ENCODE measurements around the gene SORBS2.

GRCh38 chr4:185654311-185654710 is 157.7 kb downstream of the SORBS2 start:
- TF ChIP-seq CTCF (IDR thresholded peaks at IDR 0.05), result no peak
- no peak for TF ChIP-seq POLR2A (IDR thresholded peaks at IDR 0.05)
